Amniotic stem cell (primary cell): ENCODE measurements around the gene GDF11.

Experiments
- DNase-seq: peaks from one replicate; lab custom pipeline; 2025; lab: John Stamatoyannopoulos, UW

The GDF11 gene

GRCh38 chr12:55742719-55743405, at the start of gene GDF11:
GDF11 (plus strand) TSS chr12:55743122; CDS start chr12:55743317, 195 bp downstream.
- peak; percentile 80 for DNase-seq

GRCh38 chr12:55693323-55694187, 49.4 kb upstream of the GDF11 start:
- DNase-seq: no peak

- no peak for DNase-seq
Measured at GRCh38 chr12:55694188-55694515, 48.8 kb upstream of the GDF11 start.

GRCh38 chr12:55694651-55695050, 48.3 kb upstream of the GDF11 start:
- no peak for DNase-seq

GRCh38 chr12:55695349-55695748, 47.6 kb upstream of the GDF11 start:
- no peak for DNase-seq

- DNase-seq: no peak
Measured at GRCh38 chr12:55696141-55696540, 46.8 kb upstream of the GDF11 start.

- no peak for DNase-seq
Measured at GRCh38 chr12:55696796-55697462, 46.0 kb upstream of the GDF11 start.

- no peak for DNase-seq
Measured at GRCh38 chr12:55697686-55698085, 45.2 kb upstream of the GDF11 start.

- no peak for DNase-seq
Measured at GRCh38 chr12:55698241-55698955, 44.5 kb upstream of the GDF11 start.

GRCh38 chr12:55698965-55699364, 44.0 kb upstream of the GDF11 start:
- DNase-seq: no peak

- DNase-seq: no peak
Measured at GRCh38 chr12:55699471-55700055, 43.4 kb upstream of the GDF11 start.

- DNase-seq: no peak
Measured at GRCh38 chr12:55700255-55701018, 42.5 kb upstream of the GDF11 start.

- no peak for DNase-seq
Measured at GRCh38 chr12:55702861-55703260, 40.1 kb upstream of the GDF11 start.

GRCh38 chr12:55703288-55703687, 39.6 kb upstream of the GDF11 start:
- no peak for DNase-seq

GRCh38 chr12:55703901-55704761, 38.8 kb upstream of the GDF11 start:
- DNase-seq: no peak

- DNase-seq: no peak
Measured at GRCh38 chr12:55704824-55705718, 37.9 kb upstream of the GDF11 start.

- DNase-seq: no peak
Measured at GRCh38 chr12:55705782-55706402, 37.0 kb upstream of the GDF11 start.

- DNase-seq: no peak
Measured at GRCh38 chr12:55706568-55707218, 36.2 kb upstream of the GDF11 start.
